22Rv1 (cell line): ENCODE data around the gene RDH12.
"Not testable (repeated sequence)": the region's sequence is repeated elsewhere in the genome, so short reads cannot be mapped to it uniquely, and the experiment has no call there.

Source experiments
- CTCF ChIP-seq: fragments of 450-650 bp; IDR thresholded peaks from 2 replicates; pipeline ENCODE4 v1.5.1; 2017; ENCODE audit warnings: mild to moderate bottlenecking
- ZFX ChIP-seq: fragments of 450-650 bp; IDR thresholded peaks from 2 replicates; pipeline ENCODE4 v1.6.1; 2017; ENCODE audit warnings: antibody characterized with exemption, borderline replicate concordance

GRCh38 chr14:67719385-67719784 lies 17.7 kb downstream of the RDH12 start:
- not testable (repeated sequence) for TF ChIP-seq CTCF, ZFX
